Erythroblast (primary cell): ENCODE measurements around the gene BFSP1.

Experiments
- GATA1 ChIP-seq: IDR thresholded peaks from 2 replicates; pipeline ENCODE4 v1.6.1; 2011; ENCODE audit warnings: low read depth, mild to moderate bottlenecking, control low read depth, low read length, moderate library complexity
- POLR2A ChIP-seq: IDR thresholded peaks from 2 replicates; pipeline ENCODE4 v1.6.1; 2011; ENCODE audit warnings: mild to moderate bottlenecking, low read length

DNA sequence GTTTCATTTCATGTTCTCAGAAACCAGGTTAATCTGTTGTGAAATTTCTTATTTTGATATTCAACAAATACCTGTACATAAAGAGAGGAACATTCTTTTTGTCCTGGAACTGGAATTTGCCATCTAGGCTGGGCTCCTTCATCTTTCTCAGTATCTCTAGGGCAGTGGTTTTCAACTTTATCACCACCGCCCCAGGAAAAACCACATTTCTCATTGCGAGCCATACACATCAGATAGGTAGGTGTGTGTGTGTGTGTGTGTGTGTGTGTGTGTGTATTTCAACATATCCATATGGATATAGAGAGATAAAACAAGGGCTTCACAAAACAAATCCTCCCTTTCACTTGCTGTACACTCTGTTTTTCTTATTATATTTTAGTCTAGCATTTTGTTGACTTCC is 24.1 kb downstream of the BFSP1 start:
- TF ChIP-seq POLR2A: no peak
- no peak for TF ChIP-seq GATA1
